ENCODE results near the gene KCTD20. TPM values are rescaled to one million over a fixed set of nuclear protein-coding genes. Genes with fewer than 3 reads are reported as not detected.

KCTD20 gene
- total and polyA plus RNA-seq, 9 of the 15 experiments (the other 6 are each of a cell fraction or from before 2014, with no cell fraction given) = 28.9 to 160 (median 70.6) TPM

- TF ChIP-seq, protein P1, sequence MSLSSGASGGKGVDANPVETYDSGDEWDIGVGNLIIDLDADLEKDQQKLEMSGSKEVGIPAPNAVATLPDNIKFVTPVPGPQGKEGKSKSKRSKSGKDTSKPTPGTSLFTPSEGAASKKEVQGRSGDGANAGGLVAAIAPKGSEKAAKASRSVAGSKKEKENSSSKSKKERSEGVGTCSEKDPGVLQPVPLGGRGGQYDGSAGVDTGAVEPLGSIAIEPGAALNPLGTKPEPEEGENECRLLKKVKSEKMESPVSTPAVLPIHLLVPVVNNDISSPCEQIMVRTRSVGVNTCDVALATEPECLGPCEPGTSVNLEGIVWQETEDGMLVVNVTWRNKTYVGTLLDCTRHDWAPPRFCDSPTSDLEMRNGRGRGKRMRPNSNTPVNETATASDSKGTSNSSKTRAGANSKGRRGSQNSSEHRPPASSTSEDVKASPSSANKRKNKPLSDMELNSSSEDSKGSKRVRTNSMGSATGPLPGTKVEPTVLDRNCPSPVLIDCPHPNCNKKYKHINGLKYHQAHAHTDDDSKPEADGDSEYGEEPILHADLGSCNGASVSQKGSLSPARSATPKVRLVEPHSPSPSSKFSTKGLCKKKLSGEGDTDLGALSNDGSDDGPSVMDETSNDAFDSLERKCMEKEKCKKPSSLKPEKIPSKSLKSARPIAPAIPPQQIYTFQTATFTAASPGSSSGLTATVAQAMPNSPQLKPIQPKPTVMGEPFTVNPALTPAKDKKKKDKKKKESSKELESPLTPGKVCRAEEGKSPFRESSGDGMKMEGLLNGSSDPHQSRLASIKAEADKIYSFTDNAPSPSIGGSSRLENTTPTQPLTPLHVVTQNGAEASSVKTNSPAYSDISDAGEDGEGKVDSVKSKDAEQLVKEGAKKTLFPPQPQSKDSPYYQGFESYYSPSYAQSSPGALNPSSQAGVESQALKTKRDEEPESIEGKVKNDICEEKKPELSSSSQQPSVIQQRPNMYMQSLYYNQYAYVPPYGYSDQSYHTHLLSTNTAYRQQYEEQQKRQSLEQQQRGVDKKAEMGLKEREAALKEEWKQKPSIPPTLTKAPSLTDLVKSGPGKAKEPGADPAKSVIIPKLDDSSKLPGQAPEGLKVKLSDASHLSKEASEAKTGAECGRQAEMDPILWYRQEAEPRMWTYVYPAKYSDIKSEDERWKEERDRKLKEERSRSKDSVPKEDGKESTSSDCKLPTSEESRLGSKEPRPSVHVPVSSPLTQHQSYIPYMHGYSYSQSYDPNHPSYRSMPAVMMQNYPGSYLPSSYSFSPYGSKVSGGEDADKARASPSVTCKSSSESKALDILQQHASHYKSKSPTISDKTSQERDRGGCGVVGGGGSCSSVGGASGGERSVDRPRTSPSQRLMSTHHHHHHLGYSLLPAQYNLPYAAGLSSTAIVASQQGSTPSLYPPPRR (CRISPR knock-in tag; IDR thresholded peaks at IDR 0.05; ENCODE audit: borderline replicate concordance) = no peak
- TF ChIP-seq ZFP91 (CRISPR knock-in tag; IDR thresholded peaks at IDR 0.05) = no peak
- peak; percentile 47; the same call in 1 of the 2 replicates for TF ChIP-seq HMBOX1 (IDR thresholded peaks at IDR 0.05)
- TF ChIP-seq MBD2 (IDR thresholded peaks at IDR 0.05; ENCODE audit: borderline replicate concordance, low read depth) = no peak
- no peak for TF ChIP-seq SIX5 (IDR thresholded peaks at IDR 0.05; ENCODE audit: borderline replicate concordance in 1 of 2, insufficient read depth in 1 of 2, low read depth in 1 of 2, low read length in 2 of 2)
- TF ChIP-seq NCOR1 (IDR thresholded peaks at IDR 0.05) = no peak
- no peak for TF ChIP-seq POLR2G (IDR thresholded peaks at IDR 0.05; ENCODE audit: low read depth, low read length)
- no peak for TF ChIP-seq TFAP4 (CRISPR knock-in tag; IDR thresholded peaks at IDR 0.05; ENCODE audit: borderline replicate concordance)
Observed at GRCh38 chr6:36443471-36444428, 950 bp downstream of the KCTD20 start (continued).
